ENCODE data around the gene RGS7BP.

Gene RGS7BP

GRCh38 chr5:64595031-64595855 lies 89.4 kb downstream of the RGS7BP start:
- no peak for TF ChIP-seq CTCF (IDR thresholded peaks at IDR 0.05)
- no peaks in the 10 kb centered on the region for H3K27me3 ChIP-seq (ENCODE audit: control insufficient read depth, insufficient read depth, low read length)
- H3K79me2 ChIP-seq: no peaks in the 10 kb centered on the region
- no peaks in the 10 kb centered on the region for H3K36me3 ChIP-seq (ENCODE audit: control insufficient read depth, insufficient read depth, low read length)
- no peak overlapping the region for H3K9ac ChIP-seq
- no peak overlapping the region for H3K27ac ChIP-seq
- no peaks in the 10 kb centered on the region for H3K9me3 ChIP-seq (ENCODE audit: control insufficient read depth, low read length)
- no peaks in the 10 kb centered on the region for H3K4me1 ChIP-seq
- no peak overlapping the region for H3K4me3 ChIP-seq (ENCODE audit: low read depth, low read length)
- H2AFZ ChIP-seq: no peak overlapping the region
- no peak overlapping the region for H3K4me2 ChIP-seq (ENCODE audit: low read length)

GRCh38 chr5:64599226-64599625 lies 93.4 kb downstream of the RGS7BP start:
- no peaks in the 10 kb centered on the region for H3K79me2 ChIP-seq
- TF ChIP-seq CTCF (IDR thresholded peaks at IDR 0.05): no peak
- no peaks in the 10 kb centered on the region for H3K36me3 ChIP-seq (ENCODE audit: control insufficient read depth, insufficient read depth, low read length)
- no peaks in the 10 kb centered on the region for H3K4me1 ChIP-seq
- H3K27ac ChIP-seq: no peak overlapping the region
- no peak overlapping the region for H3K9ac ChIP-seq
- no peak overlapping the region for H3K4me2 ChIP-seq (ENCODE audit: low read length)
- no peaks in the 10 kb centered on the region for H3K9me3 ChIP-seq (ENCODE audit: control insufficient read depth, low read length)
- no peak overlapping the region for H2AFZ ChIP-seq
- no peaks in the 10 kb centered on the region for H3K27me3 ChIP-seq (ENCODE audit: control insufficient read depth, insufficient read depth, low read length)
- no peak overlapping the region for H3K4me3 ChIP-seq (ENCODE audit: low read depth, low read length)

- Histone ChIP-seq H3K9me3 (ENCODE audit: control insufficient read depth, low read length) (no peaks in the 10 kb centered on the region), H3K9ac (no peak overlapping the region), H3K27me3 (ENCODE audit: control insufficient read depth, insufficient read depth, low read length) (peaks cover 3% of the 10 kb centered on the region), H3K4me3 (ENCODE audit: low read depth, low read length) (no peak overlapping the region), H3K4me1 (no peaks in the 10 kb centered on the region), H3K27ac (no peak overlapping the region), H3K36me3 (ENCODE audit: control insufficient read depth, insufficient read depth, low read length) (no peaks in the 10 kb centered on the region), H2AFZ (no peak overlapping the region), H3K79me2 (no peaks in the 10 kb centered on the region), H3K4me2 (ENCODE audit: low read length) (no peak overlapping the region)
- TF ChIP-seq CTCF (IDR thresholded peaks at IDR 0.05): no peak
Observed at GRCh38 chr5:64603676-64604075, 97.9 kb downstream of the RGS7BP start.

GRCh38 chr5:64606926-64607325 lies 101.1 kb downstream of the RGS7BP start:
- no peaks in the 10 kb centered on the region for H3K79me2 ChIP-seq
- H3K27me3 ChIP-seq (ENCODE audit: control insufficient read depth, insufficient read depth, low read length): peaks cover 3% of the 10 kb centered on the region
- no peak overlapping the region for H3K9ac ChIP-seq
- no peak overlapping the region for H3K4me2 ChIP-seq (ENCODE audit: low read length)
- no peak overlapping the region for H3K27ac ChIP-seq
- no peaks in the 10 kb centered on the region for H3K4me1 ChIP-seq
- no peaks in the 10 kb centered on the region for H3K9me3 ChIP-seq (ENCODE audit: control insufficient read depth, low read length)
- no peaks in the 10 kb centered on the region for H3K36me3 ChIP-seq (ENCODE audit: control insufficient read depth, insufficient read depth, low read length)
- H2AFZ ChIP-seq: no peak overlapping the region
- no peak overlapping the region for H3K4me3 ChIP-seq (ENCODE audit: low read depth, low read length)
- no peak for TF ChIP-seq CTCF (IDR thresholded peaks at IDR 0.05)

All from parathyroid adenoma (tissue), 2 donors.